SK-N-MC (cell line): Measurements from ENCODE around the gene CCDC185.

Source experiments
- EZH2 ChIP-seq: fragments of 200-600 bp; sonication (generic); IDR thresholded peaks from one replicate; pipeline ENCODE4 v1.6.1; 2017; ENCODE audit warnings: antibody characterized with exemption
- POLR2AphosphoS5 ChIP-seq: IDR thresholded peaks from 2 replicates; pipeline ENCODE4 v1.6.1; 2012; ENCODE audit warnings: mild to moderate bottlenecking, low read depth, low read length, borderline replicate concordance

DNA sequence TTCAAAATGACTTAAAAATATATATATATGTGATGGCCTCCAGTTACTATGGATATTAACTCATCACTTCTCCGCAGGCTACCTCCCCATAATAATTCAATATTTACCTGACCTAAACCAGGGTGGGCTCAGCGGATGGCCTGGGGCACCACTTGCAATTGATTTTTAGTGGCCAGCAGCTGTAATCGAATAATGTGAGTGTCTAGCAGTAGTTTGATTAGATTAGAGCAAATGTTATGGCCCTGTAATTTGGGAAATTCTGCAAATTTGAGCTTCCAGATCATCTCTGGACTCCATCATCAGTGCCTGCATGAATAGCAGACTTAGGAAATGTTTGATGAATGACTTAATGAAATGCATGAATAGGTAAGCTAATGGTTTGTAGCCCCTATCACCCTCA, 44.0 kb upstream of the CCDC185 start:
- TF ChIP-seq POLR2AphosphoS5 (no peak), EZH2 (no peak)
